Lower lobe of right lung (tissue), 2 donors: ENCODE measurements around the gene NEUROG3. TPM values are rescaled to one million over a fixed set of nuclear protein-coding genes. Genes with fewer than 3 reads are reported as not detected.

ENCODE experiments used
- ATAC-seq, 2 donors: fragments of 200-7000 bp; cut with Tn5 transposase; one replicate each; pipeline ENCODE4 v1.9.1; 2020 to 2022; ENCODE audit warnings: mild to moderate bottlenecking in 2 of 2, moderate library complexity in 2 of 2
- DNase-seq: peaks from one replicate; pipeline ENCODE4 v3.0.0-alpha.2; 2020
- H3K27ac ChIP-seq: fragments of 200-600 bp; one replicate; pipeline ENCODE4 v1.8.0; 2022
- H3K27me3 ChIP-seq: fragments of 200-600 bp; one replicate; pipeline ENCODE4 v1.8.0; 2022; ENCODE audit warnings: low read depth
- H3K36me3 ChIP-seq: fragments of 200-600 bp; one replicate; pipeline ENCODE4 v1.8.0; 2022; ENCODE audit warnings: mild to moderate bottlenecking
- H3K4me1 ChIP-seq: fragments of 200-600 bp; one replicate; pipeline ENCODE4 v1.8.0; 2022
- H3K4me3 ChIP-seq: fragments of 200-600 bp; one replicate; pipeline ENCODE4 v1.8.0; 2022; ENCODE audit warnings: mild to moderate bottlenecking
- H3K9me3 ChIP-seq: fragments of 200-600 bp; one replicate; pipeline ENCODE4 v1.8.0; 2022
- intact Hi-C: fragments of 100-400 bp; cut with DNase I; formaldehyde crosslinking; loops from one replicate; pipeline ENCODE4 v1.11.0; 2022
- total RNA-seq: library from RNA; stranded (reverse); fragmentation: NEBNext Ultra II Directional; extraction: Animal tissue kit (Norgen Biotek cat#: 25700); gene quantifications from one replicate; pipeline ENCODE4 v1.2.1, GENCODE V29; 2021
- TF ChIP-seq, protein P1 (sequence below): fragments of 200-600 bp; IDR thresholded peaks from one replicate; pipeline ENCODE4 v1.8.0; 2022; ENCODE audit warnings: antibody characterized with exemption, mild to moderate bottlenecking
- donor health status: DM: no; HTN: yes; CAD: no; lungs with severe emphysema.

The NEUROG3 gene
- total RNA-seq, 1 donor from 2014 or later: not detected

DNA sequence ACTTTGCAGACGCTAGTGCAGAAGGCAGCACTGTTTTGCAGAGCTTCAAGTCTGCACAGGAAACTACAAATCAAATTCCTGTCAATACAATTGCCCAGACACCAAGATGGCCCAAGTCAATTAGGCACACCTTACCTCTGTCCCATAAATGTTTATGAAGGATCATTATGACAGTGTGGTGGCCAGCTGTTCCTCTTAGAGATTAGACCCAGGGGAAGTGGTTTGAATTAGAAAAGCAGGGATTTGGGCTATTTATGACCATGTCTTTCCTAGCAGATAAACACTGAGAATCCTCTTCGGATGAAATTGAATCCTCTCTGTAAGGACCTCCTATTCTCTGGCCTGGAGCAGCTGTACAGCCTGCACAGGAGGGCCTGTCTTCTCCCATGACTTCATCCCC is 9.9 kb upstream of the NEUROG3 start:
- H3K9me3 ChIP-seq: no peaks in the 10 kb centered on the region
- no peak for ATAC-seq
- H3K4me3 ChIP-seq: no peak overlapping the region
- H3K27me3 ChIP-seq: peaks cover 29% of the 10 kb centered on the region
- H3K27ac ChIP-seq: no peak overlapping the region
- DNase-seq: no peak
- intact Hi-C loops: no loop called here
- H3K36me3 ChIP-seq: no peaks in the 10 kb centered on the region
- TF ChIP-seq, protein P1, sequence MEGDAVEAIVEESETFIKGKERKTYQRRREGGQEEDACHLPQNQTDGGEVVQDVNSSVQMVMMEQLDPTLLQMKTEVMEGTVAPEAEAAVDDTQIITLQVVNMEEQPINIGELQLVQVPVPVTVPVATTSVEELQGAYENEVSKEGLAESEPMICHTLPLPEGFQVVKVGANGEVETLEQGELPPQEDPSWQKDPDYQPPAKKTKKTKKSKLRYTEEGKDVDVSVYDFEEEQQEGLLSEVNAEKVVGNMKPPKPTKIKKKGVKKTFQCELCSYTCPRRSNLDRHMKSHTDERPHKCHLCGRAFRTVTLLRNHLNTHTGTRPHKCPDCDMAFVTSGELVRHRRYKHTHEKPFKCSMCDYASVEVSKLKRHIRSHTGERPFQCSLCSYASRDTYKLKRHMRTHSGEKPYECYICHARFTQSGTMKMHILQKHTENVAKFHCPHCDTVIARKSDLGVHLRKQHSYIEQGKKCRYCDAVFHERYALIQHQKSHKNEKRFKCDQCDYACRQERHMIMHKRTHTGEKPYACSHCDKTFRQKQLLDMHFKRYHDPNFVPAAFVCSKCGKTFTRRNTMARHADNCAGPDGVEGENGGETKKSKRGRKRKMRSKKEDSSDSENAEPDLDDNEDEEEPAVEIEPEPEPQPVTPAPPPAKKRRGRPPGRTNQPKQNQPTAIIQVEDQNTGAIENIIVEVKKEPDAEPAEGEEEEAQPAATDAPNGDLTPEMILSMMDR: no peak
- H3K4me1 ChIP-seq: no peaks in the 10 kb centered on the region

DNA sequence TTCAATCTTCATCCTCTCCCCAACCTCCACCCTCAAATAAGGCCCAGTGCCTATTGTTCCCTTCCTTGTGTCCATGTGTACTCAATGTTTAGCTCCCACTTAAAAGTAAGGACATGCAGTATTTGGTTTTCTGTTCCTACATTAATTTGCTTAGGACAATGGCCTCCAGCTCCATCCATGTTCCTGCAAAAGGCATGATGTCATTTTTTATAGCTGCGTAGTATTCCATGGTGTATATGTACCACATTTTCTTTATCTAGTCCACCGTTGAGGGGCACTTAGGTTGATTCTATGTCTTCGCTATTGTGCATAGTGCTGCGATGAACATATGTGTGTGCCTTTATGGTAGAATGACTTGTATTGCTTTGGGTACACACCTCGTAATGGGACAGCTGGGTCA is 7.2 kb upstream of the NEUROG3 start:
- no peaks in the 10 kb centered on the region for H3K9me3 ChIP-seq
- no peak for ATAC-seq
- peaks cover 54% of the 10 kb centered on the region for H3K27me3 ChIP-seq
- no peaks in the 10 kb centered on the region for H3K36me3 ChIP-seq
- H3K4me1 ChIP-seq: no peaks in the 10 kb centered on the region
- no peak overlapping the region for H3K4me3 ChIP-seq
- intact Hi-C loops: no loop called here
- TF ChIP-seq, protein P1: no peak
- DNase-seq: no peak
- no peak overlapping the region for H3K27ac ChIP-seq

DNA sequence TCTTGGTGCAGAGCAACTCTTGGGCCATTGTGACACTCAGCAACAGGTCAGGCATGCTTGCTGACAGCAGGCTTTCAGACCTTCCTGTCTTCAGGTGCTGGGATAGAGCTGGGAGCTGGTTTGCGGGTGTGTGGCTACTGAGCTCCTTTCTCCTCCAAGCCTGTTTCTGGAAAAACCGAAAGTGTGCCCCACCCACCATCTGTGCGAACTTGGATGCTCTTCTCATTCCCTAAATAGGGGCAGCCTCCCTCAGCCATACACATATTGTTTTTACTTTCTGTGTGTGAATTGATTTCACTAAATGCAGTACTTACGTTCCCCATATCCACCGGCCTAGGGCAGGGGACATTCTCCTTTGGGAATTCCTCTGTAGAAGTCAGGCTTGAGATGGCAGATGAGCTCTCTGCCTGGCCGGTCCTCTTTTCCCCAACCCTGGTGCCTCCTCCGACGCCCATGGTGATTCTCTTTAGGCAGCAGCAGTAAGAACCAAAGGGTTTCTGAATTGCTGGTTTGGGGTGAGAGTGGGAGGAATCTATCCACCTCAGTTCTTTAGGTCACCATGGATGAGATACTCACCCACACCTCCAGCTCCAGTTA is 6.3 kb upstream of the NEUROG3 start:
- intact Hi-C loops: no loop called here
- Histone ChIP-seq H3K9me3 (no peaks in the 10 kb centered on the region), H3K4me3 (no peak overlapping the region), H3K27ac (no peak overlapping the region), H3K4me1 (no peaks in the 10 kb centered on the region), H3K27me3 (peaks cover 63% of the 10 kb centered on the region), H3K36me3 (no peaks in the 10 kb centered on the region)
- TF ChIP-seq, protein P1: no peak
- no peak for DNase-seq
- ATAC-seq: no peak

DNA sequence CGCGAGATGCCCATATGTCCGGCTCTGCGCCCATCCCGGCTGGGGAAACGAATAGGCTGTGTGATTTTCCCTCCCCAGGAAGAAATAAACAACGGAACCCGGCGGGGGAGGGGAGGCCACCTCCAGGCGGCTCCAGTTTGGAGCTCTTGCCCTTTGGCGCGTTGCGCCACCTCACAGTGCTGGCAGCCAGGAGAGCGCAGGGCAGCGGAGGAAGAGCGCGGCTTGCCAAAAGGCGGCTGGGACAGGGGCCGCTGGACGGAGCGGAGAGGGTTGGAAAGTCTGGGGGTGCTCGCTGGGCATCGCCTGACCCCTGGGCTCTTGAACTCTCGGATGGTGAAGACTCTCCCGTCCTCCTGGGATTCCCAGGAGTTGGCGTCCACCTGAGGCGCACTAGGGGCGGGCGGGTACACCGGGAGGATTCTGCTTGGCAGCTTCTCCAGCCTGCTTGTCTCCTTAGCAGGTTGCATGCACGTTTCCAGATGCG is 5.3 kb upstream of the NEUROG3 start:
- DNase-seq (no peak), ATAC-seq (no peak)
- Histone ChIP-seq H3K27ac (no peak overlapping the region), H3K9me3 (no peaks in the 10 kb centered on the region), H3K4me1 (no peaks in the 10 kb centered on the region), H3K4me3 (no peak overlapping the region), H3K36me3 (no peaks in the 10 kb centered on the region), H3K27me3 (peaks cover 73% of the 10 kb centered on the region)
- TF ChIP-seq, protein P1: no peak
- intact Hi-C loops: no loop called here

DNA sequence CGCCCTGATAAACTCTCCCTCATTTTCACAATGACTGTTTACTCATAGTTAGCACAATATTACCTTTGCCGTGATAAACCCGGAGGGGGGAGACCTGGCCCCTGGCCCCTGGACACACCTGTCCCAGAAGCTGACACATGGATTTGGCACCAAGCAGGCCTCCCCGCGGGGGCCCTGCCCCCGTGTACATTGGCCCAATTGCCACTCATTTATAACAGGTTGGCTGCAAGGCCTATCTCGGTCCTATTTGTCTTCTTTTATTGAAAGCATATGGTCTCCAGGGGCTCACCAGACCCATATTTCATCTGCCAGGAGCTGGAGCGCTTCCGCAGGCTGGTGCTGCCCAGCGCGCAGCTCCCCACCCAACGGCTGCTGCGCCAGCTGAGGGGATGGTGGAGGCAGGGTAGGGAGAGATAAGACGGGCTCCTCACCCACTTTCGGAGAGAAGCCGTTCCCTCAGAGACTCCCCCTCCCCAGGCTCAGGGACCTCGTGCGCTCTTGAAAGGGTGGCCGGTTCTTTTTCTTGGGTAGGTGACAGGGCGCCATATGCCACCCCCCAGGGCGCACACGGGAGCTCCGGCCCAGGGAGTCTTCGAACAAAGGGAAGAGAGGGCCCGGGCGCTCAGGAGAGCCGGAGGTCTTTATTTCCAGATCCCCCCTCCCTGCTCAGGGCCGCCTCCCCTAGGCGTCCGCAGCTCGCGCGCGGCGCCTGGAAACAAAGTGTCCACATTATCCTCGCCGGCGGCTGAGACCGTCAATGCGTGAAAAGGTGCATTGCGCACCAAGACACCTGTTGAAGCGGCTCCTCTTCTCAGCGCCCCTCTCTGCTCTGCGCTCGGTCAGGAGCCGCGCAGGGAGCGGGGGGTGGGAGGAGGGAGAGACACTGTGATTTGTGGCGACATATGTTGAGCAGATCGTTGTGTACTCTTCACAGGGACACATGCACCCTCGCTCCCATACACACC is 4.3 kb upstream of the NEUROG3 start:
- intact Hi-C loops: no loop called here
- Histone ChIP-seq H3K27ac (no peak overlapping the region), H3K9me3 (no peaks in the 10 kb centered on the region), H3K36me3 (no peaks in the 10 kb centered on the region), H3K4me1 (peaks cover 9% of the 10 kb centered on the region), H3K4me3 (no peak overlapping the region), H3K27me3 (peaks cover 83% of the 10 kb centered on the region)
- no peak for DNase-seq
- TF ChIP-seq, protein P1: no peak
- no peak for ATAC-seq
